Cardiac muscle cell (in vitro differentiated cells and primary cell): ENCODE data around the gene SMAD9. TPM values are rescaled to one million over a fixed set of nuclear protein-coding genes. Genes with fewer than 3 reads are reported as not detected.

ENCODE experiments used
- DNase-seq, 2 donors: peaks; one replicate each; pipeline versions ENCODE4 v3.0.0 to v3.0.0-alpha.2; 2010 to 2017; ENCODE audit warnings: low read depth in 1 of 2, low spot score in 1 of 2
- H3K27ac ChIP-seq: fragments of 200-600 bp; sonication (generic); 2 replicates; pipeline ENCODE4 v1.5.1; 2016
- H3K27me3 ChIP-seq: fragments of 200-600 bp; sonication (generic); 2 replicates; pipeline ENCODE4 v1.6.0; 2016; ENCODE audit warnings: control low read depth
- H3K36me3 ChIP-seq: fragments of 200-600 bp; sonication (generic); 2 replicates; pipeline ENCODE4 v1.5.1; 2016; ENCODE audit warnings: control low read depth
- H3K4me1 ChIP-seq: fragments of 200-600 bp; sonication (generic); 2 replicates; pipeline ENCODE4 v1.8.1; 2017; ENCODE audit warnings: low read depth, mild to moderate bottlenecking, mixed run types
- H3K4me3 ChIP-seq: fragments of 200-600 bp; sonication (generic); 2 replicates; pipeline ENCODE4 v1.5.1; 2016; ENCODE audit warnings: mild to moderate bottlenecking
- H3K9me3 ChIP-seq: fragments of 200-600 bp; sonication (generic); 2 replicates; pipeline ENCODE4 v1.5.1; 2017; ENCODE audit warnings: low read depth, mild to moderate bottlenecking, control low read depth
- polyA plus RNA-seq: library from polyadenylated mRNA; unstranded; fragments of >200 nt; fragmentation: Nextera tagmentation; extraction: Ambion mirVana; gene quantifications from 2 replicates; pipeline ENCODE4 v1.2.1, GENCODE V29; 2016
- total RNA-seq: library from RNA; depleted of rRNA; stranded (reverse); fragments of >200 nt; gene quantifications from 2 replicates; pipeline ENCODE4 v1.2.3, GENCODE V29; 2016
- TF ChIP-seq, protein P1 (sequence below): IDR thresholded peaks from 2 replicates; pipeline ENCODE4 v1.5.1; 2012; ENCODE audit warnings: low read depth, mild to moderate bottlenecking, low read length

SMAD9 gene
- total and polyA plus RNA-seq, 2 experiments from 2014 or later = 24.5 to 57.9 TPM

DNA sequence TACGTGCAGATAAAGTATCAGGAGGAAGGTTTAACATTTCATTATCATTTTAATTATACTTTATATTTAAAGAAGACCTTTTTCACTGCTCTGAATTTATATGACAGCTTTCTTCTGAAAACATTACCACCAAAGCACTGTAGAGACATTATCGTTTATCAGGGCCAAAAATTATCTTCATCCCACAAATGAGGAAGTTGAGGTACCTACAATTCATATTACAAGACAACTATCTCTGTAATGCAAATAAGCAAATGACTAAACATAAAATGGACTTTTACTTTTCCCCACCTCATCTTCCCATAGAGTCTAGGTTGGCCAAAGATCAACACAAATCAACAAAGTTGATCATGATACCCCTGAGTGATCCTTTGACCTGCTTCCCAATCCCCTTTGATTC is 30.9 kb upstream of the SMAD9 start:
- Histone ChIP-seq H3K27ac (no peak overlapping the region), H3K4me3 (no peak overlapping the region), H3K36me3 (no peaks in the 10 kb centered on the region), H3K9me3 (no peaks in the 10 kb centered on the region), H3K27me3 (no peaks in the 10 kb centered on the region), H3K4me1 (no peaks in the 10 kb centered on the region)
- TF ChIP-seq, protein P1, sequence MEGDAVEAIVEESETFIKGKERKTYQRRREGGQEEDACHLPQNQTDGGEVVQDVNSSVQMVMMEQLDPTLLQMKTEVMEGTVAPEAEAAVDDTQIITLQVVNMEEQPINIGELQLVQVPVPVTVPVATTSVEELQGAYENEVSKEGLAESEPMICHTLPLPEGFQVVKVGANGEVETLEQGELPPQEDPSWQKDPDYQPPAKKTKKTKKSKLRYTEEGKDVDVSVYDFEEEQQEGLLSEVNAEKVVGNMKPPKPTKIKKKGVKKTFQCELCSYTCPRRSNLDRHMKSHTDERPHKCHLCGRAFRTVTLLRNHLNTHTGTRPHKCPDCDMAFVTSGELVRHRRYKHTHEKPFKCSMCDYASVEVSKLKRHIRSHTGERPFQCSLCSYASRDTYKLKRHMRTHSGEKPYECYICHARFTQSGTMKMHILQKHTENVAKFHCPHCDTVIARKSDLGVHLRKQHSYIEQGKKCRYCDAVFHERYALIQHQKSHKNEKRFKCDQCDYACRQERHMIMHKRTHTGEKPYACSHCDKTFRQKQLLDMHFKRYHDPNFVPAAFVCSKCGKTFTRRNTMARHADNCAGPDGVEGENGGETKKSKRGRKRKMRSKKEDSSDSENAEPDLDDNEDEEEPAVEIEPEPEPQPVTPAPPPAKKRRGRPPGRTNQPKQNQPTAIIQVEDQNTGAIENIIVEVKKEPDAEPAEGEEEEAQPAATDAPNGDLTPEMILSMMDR = no peak
- no peak for DNase-seq

DNA sequence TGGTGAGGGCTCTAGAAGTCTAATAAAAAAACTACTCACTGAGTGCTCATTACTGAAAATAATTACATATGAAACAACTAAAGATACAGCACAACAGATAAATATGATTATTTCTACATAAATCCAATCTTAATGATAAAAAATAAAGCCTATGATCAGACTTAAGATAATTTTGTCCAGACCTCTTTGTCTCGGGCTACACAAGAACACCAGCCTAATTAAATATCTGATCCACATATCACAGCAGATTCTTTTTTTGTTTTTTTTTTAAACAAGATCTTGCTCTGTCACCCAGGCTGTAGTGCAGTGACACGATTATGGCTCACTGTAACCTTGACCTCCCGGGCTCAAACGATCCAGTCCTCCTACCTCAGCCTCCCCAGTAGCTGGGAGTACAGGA is 30.3 kb upstream of the SMAD9 start:
- Histone ChIP-seq H3K4me3 (no peak overlapping the region), H3K4me1 (no peaks in the 10 kb centered on the region), H3K27me3 (no peaks in the 10 kb centered on the region), H3K27ac (no peak overlapping the region), H3K36me3 (no peaks in the 10 kb centered on the region), H3K9me3 (no peaks in the 10 kb centered on the region)
- TF ChIP-seq, protein P1 = no peak
- DNase-seq = no peak

DNA sequence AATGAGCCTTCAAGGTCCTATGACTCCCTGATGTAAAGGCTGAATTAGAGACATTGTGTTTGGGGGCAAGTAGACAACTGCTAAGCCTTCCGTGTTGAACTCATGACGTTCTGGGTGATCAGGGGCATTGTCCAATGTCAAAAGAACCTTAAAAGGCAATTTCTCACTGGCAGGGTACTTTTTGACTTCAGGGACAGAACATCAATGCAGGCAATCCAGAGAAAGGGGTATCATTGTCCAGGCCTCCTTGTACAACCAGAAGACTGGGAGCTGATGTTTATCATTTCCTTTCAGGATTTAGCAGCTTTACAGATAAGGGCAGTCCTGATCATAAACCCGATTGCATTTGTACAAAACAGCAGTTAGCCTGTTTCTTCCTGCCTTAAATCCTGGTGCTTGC is 25.0 kb upstream of the SMAD9 start:
- no peak overlapping the region for H3K4me3 ChIP-seq
- no peaks in the 10 kb centered on the region for H3K9me3 ChIP-seq
- H3K27ac ChIP-seq = no peak overlapping the region
- H3K36me3 ChIP-seq = no peaks in the 10 kb centered on the region
- TF ChIP-seq, protein P1 = no peak
- DNase-seq = no peak
- H3K27me3 ChIP-seq = no peaks in the 10 kb centered on the region
- H3K4me1 ChIP-seq = no peaks in the 10 kb centered on the region

DNA sequence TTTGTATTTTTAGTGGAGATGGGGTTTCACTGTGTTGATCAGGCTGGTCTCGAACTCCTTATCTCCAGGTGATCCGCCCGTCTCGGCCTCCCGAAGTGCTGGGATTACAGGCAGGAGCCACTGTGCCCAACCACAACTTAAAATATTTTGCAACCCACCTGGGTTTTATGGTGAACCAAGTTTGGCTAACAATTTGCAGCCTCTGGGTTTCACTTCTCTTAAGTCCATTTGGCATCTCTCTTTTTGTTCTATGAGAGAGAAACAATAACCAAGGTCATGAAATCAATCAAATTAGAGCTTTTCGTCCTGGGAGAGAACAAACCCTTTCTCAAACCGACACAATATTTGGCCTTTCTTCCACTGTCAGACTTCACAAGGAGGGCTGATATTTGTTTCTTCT is 5.6 kb upstream of the SMAD9 start:
- Histone ChIP-seq H3K27ac (no peak overlapping the region), H3K4me1 (peaks cover 11% of the 10 kb centered on the region), H3K36me3 (no peaks in the 10 kb centered on the region), H3K27me3 (no peaks in the 10 kb centered on the region), H3K9me3 (no peaks in the 10 kb centered on the region), H3K4me3 (no peak overlapping the region)
- TF ChIP-seq, protein P1 = no peak
- no peak for DNase-seq

DNA sequence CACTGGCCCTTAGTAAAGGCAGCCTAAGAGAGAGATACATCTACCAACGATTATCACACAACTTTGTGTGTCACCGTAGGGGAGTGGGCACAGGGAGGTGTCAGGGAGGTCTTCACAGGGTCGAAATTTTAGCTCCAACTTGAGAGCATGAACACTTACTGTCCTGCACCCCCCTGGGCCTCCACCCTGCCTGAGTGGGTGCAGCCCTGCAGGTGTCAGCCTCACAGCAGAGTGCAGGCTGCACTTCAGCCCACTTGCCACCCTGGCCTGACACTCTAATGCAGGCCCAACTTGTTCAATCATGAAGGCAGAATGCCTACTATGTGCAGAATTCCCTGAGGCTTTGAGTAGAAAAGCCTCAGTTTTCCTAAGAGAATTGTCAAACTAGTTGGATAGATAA is 4.0 kb upstream of the SMAD9 start:
- no peaks in the 10 kb centered on the region for H3K27me3 ChIP-seq
- H3K4me3 ChIP-seq = no peak overlapping the region
- no peak for DNase-seq
- H3K27ac ChIP-seq = no peak overlapping the region
- H3K36me3 ChIP-seq = no peaks in the 10 kb centered on the region
- H3K9me3 ChIP-seq = no peaks in the 10 kb centered on the region
- TF ChIP-seq, protein P1 = no peak
- H3K4me1 ChIP-seq = peaks cover 14% of the 10 kb centered on the region
